ENCODE data around the gene TNNI2.

The TNNI2 gene

GRCh38 chr11:1822648-1823375 is 16.0 kb upstream of the TNNI2 start:
- no peak for DNase-seq

- DNase-seq: no peak
These were observed 15.2 kb upstream of the TNNI2 start for GRCh38 chr11:1823376-1824220.

- DNase-seq: no peak
These were observed 14.4 kb upstream of the TNNI2 start for GRCh38 chr11:1824221-1825038.

GRCh38 chr11:1825039-1825740 is 13.6 kb upstream of the TNNI2 start:
- no peak for DNase-seq

- no peak for DNase-seq
These were observed 12.9 kb upstream of the TNNI2 start for GRCh38 chr11:1825785-1826451.

- DNase-seq: no peak
These were observed 12.2 kb upstream of the TNNI2 start for GRCh38 chr11:1826552-1827094.

GRCh38 chr11:1827095-1827813 is 11.5 kb upstream of the TNNI2 start:
- no peak for DNase-seq

- DNase-seq: no peak
These were observed 10.8 kb upstream of the TNNI2 start for GRCh38 chr11:1827931-1828330.

- DNase-seq: no peak
These were observed 10.2 kb upstream of the TNNI2 start for GRCh38 chr11:1828542-1828941.

- no peak for DNase-seq
These were observed 9.6 kb upstream of the TNNI2 start for GRCh38 chr11:1829039-1829820.

GRCh38 chr11:1830004-1830321 is 8.8 kb upstream of the TNNI2 start:
- DNase-seq: no peak

GRCh38 chr11:1830322-1831223 is 8.2 kb upstream of the TNNI2 start:
- no peak for DNase-seq

GRCh38 chr11:1831338-1832210 is 7.2 kb upstream of the TNNI2 start:
- DNase-seq: peak; percentile 14

GRCh38 chr11:1832211-1832919 is 6.4 kb upstream of the TNNI2 start:
- peak; percentile 75 for DNase-seq

- no peak for DNase-seq
These were observed 5.9 kb upstream of the TNNI2 start for GRCh38 chr11:1832920-1833295.

- DNase-seq: no peak
These were observed 4.6 kb upstream of the TNNI2 start for GRCh38 chr11:1834062-1834610.
